ENCODE measurements around the gene IFT172. TPM values are rescaled to one million over a fixed set of nuclear protein-coding genes. Genes with fewer than 3 reads are reported as not detected.

Gene IFT172, protein sequence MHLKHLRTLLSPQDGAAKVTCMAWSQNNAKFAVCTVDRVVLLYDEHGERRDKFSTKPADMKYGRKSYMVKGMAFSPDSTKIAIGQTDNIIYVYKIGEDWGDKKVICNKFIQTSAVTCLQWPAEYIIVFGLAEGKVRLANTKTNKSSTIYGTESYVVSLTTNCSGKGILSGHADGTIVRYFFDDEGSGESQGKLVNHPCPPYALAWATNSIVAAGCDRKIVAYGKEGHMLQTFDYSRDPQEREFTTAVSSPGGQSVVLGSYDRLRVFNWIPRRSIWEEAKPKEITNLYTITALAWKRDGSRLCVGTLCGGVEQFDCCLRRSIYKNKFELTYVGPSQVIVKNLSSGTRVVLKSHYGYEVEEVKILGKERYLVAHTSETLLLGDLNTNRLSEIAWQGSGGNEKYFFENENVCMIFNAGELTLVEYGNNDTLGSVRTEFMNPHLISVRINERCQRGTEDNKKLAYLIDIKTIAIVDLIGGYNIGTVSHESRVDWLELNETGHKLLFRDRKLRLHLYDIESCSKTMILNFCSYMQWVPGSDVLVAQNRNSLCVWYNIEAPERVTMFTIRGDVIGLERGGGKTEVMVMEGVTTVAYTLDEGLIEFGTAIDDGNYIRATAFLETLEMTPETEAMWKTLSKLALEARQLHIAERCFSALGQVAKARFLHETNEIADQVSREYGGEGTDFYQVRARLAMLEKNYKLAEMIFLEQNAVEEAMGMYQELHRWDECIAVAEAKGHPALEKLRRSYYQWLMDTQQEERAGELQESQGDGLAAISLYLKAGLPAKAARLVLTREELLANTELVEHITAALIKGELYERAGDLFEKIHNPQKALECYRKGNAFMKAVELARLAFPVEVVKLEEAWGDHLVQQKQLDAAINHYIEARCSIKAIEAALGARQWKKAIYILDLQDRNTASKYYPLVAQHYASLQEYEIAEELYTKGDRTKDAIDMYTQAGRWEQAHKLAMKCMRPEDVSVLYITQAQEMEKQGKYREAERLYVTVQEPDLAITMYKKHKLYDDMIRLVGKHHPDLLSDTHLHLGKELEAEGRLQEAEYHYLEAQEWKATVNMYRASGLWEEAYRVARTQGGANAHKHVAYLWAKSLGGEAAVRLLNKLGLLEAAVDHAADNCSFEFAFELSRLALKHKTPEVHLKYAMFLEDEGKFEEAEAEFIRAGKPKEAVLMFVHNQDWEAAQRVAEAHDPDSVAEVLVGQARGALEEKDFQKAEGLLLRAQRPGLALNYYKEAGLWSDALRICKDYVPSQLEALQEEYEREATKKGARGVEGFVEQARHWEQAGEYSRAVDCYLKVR (N-terminal part only)
- 28.8 and 79.4 TPM in 2 replicates for total RNA-seq (ENCODE audit: low replicate concordance)

DNA sequence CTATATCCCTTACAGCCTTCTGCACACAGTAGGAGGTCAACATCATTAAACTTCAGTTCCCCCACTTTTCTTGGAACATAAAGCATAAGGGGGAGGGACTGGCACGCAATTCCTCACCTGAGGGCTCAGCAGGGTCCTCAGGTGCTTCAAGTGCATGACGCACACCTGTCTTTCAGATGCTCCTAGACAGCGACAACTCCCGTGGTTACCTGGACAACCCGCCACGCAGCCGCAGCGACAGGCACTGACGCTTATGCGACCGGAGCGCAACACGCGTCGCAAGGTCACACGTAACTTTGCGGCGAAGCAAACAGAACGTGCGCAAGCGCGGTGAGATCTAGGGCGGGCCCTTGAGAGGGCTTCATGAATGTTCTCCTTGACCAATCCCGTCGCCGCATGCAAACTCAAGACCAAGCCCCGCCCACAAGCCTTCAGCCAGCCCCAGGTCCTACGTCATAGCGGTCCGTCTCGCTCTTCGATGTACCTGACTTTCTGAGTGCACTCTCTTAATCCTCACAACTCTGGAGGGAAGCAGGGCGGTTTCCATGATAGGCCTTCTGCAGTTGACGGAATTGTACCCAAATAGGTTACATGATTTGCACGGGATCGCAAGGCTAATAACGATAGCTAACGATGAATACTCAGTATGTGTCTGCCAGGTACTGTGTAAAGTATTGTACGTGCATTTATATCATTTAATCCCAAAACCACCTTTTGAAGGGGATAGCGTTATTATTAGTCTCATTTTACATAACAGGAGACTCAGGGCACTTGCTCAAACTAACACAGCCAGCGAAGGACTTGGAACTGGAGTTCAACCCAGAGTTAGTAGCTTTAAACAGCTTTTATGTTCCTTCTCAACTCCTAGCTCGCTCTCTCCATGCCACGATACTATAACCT lies at the start of gene IFT172:
TSS of gene IFT172 (minus strand) at position 246 of the 900 bp plus-strand sequence. CDS start at position 156, 90 bp downstream.

GRCh38 chr2:27496357-27497287 lies 7.1 kb upstream of the IFT172 start, which contains the start of gene GCKR:
TSS of gene GCKR (plus strand) at chr2:27496839. CDS start at chr2:27496905, 66 bp downstream.

DNA sequence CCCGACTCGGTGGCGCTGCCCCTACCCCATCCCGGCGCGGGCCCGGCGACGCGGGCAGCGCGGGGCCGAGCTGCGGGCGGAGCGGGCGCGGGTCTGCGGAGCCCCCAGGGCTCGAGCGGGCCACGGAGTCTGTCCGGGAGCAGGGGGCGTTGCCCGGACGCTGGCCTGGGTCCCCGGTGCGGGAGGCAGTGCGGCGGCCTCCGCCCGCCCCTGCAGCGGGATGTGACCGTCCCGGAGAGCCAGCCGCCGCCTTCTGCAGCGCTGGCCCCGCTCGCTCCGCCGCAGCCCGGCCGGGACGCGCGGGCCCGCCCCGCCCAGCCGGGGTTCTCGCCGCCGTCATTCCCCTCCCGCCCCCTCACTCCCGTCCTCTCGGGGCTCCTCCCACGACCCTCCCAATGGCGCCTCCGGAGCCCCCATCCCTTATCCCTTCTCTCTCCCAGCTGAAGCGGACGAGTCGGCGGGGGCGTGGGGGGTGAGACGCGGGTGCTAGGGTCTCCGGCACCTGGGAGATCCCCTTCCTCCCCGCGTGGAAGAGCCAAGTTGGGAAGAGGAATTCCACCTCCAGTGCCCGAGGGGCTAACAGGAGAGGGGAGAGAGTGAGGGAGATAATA lies 5.5 kb upstream of the IFT172 start, which contains the start of gene FNDC4:
TSS of gene FNDC4 (minus strand) at position 257 of the 611 bp plus-strand sequence. CDS start 521 bp downstream, outside the sequence.

GRCh38 chr2:27441958-27442919 lies 47.3 kb downstream of the IFT172 start, which contains the start of gene KRTCAP3:
TSS of gene KRTCAP3 (plus strand) at chr2:27442381. CDS start at chr2:27442413, 32 bp downstream.

GRCh38 chr2:27428213-27428977 lies 61.1 kb downstream of the IFT172 start, which contains the start of gene NRBP1:
TSS of gene NRBP1 (plus strand) at chr2:27428631. CDS start at chr2:27433274, 4,643 bp downstream.

GRCh38 chr2:27409321-27410073 lies 80.0 kb downstream of the IFT172 start, which contains the start of gene PPM1G:
TSS of gene PPM1G (minus strand) at chr2:27409591. CDS start at chr2:27409422, 169 bp downstream.

Other genes with a start within 250 kb of the IFT172 start
- 0.38 TPM in 1 of 2 replicates, not detected in the other for gene SLC30A3, start 226.7 kb downstream of the IFT172 start, total RNA-seq (ENCODE audit: low replicate concordance)
- not detected in 2 replicates for gene DNAJC5G, start 214.3 kb downstream of the IFT172 start, total RNA-seq (ENCODE audit: low replicate concordance)
- gene TRIM54, start 207.3 kb downstream of the IFT172 start, total RNA-seq (ENCODE audit: low replicate concordance): not detected in 2 replicates
- 0.30 TPM in 1 of 2 replicates, not detected in the other for gene UCN, start 181.3 kb downstream of the IFT172 start, total RNA-seq (ENCODE audit: low replicate concordance)
- 48.7 and 76.6 TPM in 2 replicates for gene MPV17, start 166.6 kb downstream of the IFT172 start, total RNA-seq (ENCODE audit: low replicate concordance)
- 13.1 and 19.6 TPM in 2 replicates for gene GTF3C2, start 133.0 kb downstream of the IFT172 start, total RNA-seq (ENCODE audit: low replicate concordance)
- gene EIF2B4, start 119.4 kb downstream of the IFT172 start, total RNA-seq (ENCODE audit: low replicate concordance): 29.5 and 51.1 TPM in 2 replicates
- 100 and 134 TPM in 2 replicates for gene SNX17, start 119.1 kb downstream of the IFT172 start, total RNA-seq (ENCODE audit: low replicate concordance)
- 5.4 and 7.9 TPM in 2 replicates for gene ZNF513, start 109.0 kb downstream of the IFT172 start, total RNA-seq (ENCODE audit: low replicate concordance)
- 93.1 and 102 TPM in 2 replicates for gene PPM1G, start 80.2 kb downstream of the IFT172 start, total RNA-seq (ENCODE audit: low replicate concordance)
- gene NRBP1, start 61.1 kb downstream of the IFT172 start, total RNA-seq (ENCODE audit: low replicate concordance): 106 TPM in 2 replicates
- not detected in 2 replicates for gene KRTCAP3, start 47.4 kb downstream of the IFT172 start, total RNA-seq (ENCODE audit: low replicate concordance)
- gene FNDC4, start 5.5 kb upstream of the IFT172 start, total RNA-seq (ENCODE audit: low replicate concordance): 15.9 and 31.8 TPM in 2 replicates
- 0.12 and 3.5 TPM in 2 replicates for gene GCKR, start 7.1 kb upstream of the IFT172 start, total RNA-seq (ENCODE audit: low replicate concordance)
- gene ZNF512, start 93.3 kb upstream of the IFT172 start, total RNA-seq (ENCODE audit: low replicate concordance): 7.8 and 16.3 TPM in 2 replicates
- gene CCDC121, start 139.3 kb upstream of the IFT172 start, total RNA-seq (ENCODE audit: low replicate concordance): 2.1 and 2.4 TPM in 2 replicates
- 29.0 and 30.4 TPM in 2 replicates for gene GPN1, start 139.3 kb upstream of the IFT172 start, total RNA-seq (ENCODE audit: low replicate concordance)
- 14.4 and 17.9 TPM in 2 replicates for gene SUPT7L, start 173.9 kb upstream of the IFT172 start, total RNA-seq (ENCODE audit: low replicate concordance)
- 20.0 and 24.1 TPM in 2 replicates for gene SLC4A1AP, start 174.1 kb upstream of the IFT172 start, total RNA-seq (ENCODE audit: low replicate concordance)

Data from smooth muscle cell of the coronary artery (primary cell).